Large intestine (tissue), 3 donors: ENCODE results near the gene HSD17B2. TPM values are rescaled to one million over a fixed set of nuclear protein-coding genes. Genes with fewer than 3 reads are reported as not detected.
"Not testable (repeated sequence)": the region's sequence is repeated elsewhere in the genome, so short reads cannot be mapped to it uniquely, and the experiment has no call there.

Experiments
- DNase-seq, 2 donors: peaks; one replicate each; pipeline versions ENCODE4 v3.0.0 to v3.0.0-alpha.2; 2013
- H3K27ac ChIP-seq: one replicate; pipeline ENCODE4 v1.5.1; 2013; ENCODE audit warnings: low read length
- H3K27me3 ChIP-seq: 2 replicates; pipeline ENCODE4 v1.6.1; 2013; ENCODE audit warnings: low read length; ENCODE audit not compliant: control insufficient read depth, insufficient read depth
- H3K36me3 ChIP-seq: 2 replicates; pipeline ENCODE4 v1.6.1; 2013; ENCODE audit warnings: low read length; ENCODE audit not compliant: control insufficient read depth, insufficient read depth
- H3K4me1 ChIP-seq: one replicate; pipeline ENCODE4 v1.6.1; 2013; ENCODE audit warnings: low read length; ENCODE audit not compliant: control insufficient read depth, insufficient read depth
- H3K4me3 ChIP-seq: one replicate; pipeline ENCODE4 v1.5.1; 2013; ENCODE audit warnings: low read length
- H3K9me3 ChIP-seq: one replicate; pipeline ENCODE4 v1.6.1; 2013; ENCODE audit warnings: mild to moderate bottlenecking, low read depth, low read length, moderate library complexity; ENCODE audit not compliant: control insufficient read depth
- WGBS: methylation state at CpG from one replicate; pipeline ENCODE4 v1.1.5; 2013; ENCODE audit warnings: low lambda C conversion rate; ENCODE audit not compliant: insufficient coverage; 5-methylcytosine and 5-hydroxymethylcytosine counted together
- polyA plus RNA-seq: library from polyadenylated mRNA; unstranded; fragments of 120-200 nt; gene quantifications from one replicate; pipeline ENCODE4 v1.2.1, GENCODE V29; 2013

Gene HSD17B2
- polyA plus RNA-seq, 1 donor, result 69.5 TPM

DNA sequence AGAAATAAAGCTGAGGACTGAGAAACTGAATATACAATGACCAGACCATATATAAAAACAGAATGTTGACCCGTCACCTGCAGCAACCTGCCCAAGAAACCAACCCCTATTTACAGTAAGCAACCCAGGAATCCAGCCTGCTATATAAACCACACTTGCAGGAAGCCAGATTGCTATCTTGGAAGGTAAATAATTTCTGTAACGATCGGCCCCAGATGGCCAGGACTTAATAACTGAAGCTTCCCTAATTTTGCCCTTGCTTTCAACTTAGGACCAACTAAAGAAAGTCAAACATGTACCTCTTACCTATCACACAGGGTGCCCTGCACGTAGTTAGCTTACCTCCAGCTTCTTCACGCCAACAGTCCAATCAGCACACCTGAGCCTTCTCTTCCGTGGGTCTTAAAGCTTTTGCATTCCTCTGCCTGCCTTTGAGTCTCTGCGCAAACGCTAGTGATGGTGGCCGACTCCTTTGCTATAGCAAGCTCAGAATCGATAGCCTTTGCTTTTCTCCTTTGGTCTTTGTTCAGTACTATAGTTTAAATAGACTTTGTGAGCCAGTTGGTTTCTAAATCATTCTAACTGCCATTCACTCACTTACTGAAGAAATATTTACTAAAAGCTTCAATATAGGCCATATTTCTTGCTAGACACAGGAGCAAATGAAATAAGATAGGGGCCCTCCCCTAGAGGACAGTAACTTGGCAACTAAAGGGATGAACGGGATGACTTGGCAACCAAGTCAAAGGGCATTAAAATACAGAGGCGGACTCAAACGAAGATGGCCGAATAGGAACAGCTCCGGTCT, 103.6 kb downstream of the HSD17B2 start:
- no CpG with 5 or more reads among the region's 15 CpGs for WGBS
- H3K4me1 ChIP-seq, result no peaks in the 10 kb centered on the region
- H3K4me3 ChIP-seq, result no peak overlapping the region
- no peak overlapping the region for H3K27ac ChIP-seq
- H3K27me3 ChIP-seq, result no peaks in the 10 kb centered on the region
- H3K9me3 ChIP-seq, result no peaks in the 10 kb centered on the region
- H3K36me3 ChIP-seq, result no peaks in the 10 kb centered on the region
- no peak for DNase-seq

DNA sequence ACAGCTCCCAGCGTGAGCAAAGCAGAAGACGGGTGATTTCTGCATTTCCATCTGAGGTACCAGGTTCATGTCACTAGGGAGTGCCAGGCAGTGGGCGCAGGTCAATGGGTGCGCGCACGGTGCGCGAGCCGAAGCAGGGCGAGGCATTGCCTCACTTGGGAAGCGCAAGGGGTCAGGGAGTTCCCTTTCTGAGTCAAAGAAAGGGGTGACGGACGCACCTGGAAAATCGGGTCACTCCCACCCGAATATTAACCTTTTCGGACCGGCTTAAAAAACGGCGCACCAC, 104.2 kb downstream of the HSD17B2 start:
- not testable (repeated sequence) for H3K4me1 ChIP-seq, DNase-seq, H3K27ac ChIP-seq, H3K9me3 ChIP-seq, H3K27me3 ChIP-seq, H3K36me3 ChIP-seq, H3K4me3 ChIP-seq
- no CpG with 5 or more reads among the region's 19 CpGs for WGBS

DNA sequence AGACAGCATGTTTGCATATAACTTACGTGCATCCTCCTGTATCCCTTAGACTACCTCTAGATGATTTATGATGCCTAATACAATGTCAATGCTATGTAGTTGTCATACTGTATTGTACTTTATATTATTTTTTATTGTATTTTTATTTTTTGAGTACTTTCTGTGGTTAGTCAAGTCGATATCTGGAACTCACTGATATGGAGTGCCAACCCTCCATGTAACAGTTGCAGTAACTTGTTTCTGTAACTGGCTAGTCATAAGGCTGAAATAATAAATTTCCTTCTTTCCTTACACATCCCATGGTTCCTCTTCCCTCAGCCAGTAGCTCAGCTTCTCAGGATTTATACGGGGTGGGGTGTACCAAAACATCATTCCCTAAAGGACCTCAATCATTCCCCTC, 111.5 kb downstream of the HSD17B2 start:
- Histone ChIP-seq H3K4me1 (no peaks in the 10 kb centered on the region), H3K9me3 (no peaks in the 10 kb centered on the region), H3K36me3 (peaks cover 17% of the 10 kb centered on the region), H3K27me3 (no peaks in the 10 kb centered on the region), H3K4me3 (no peak overlapping the region), H3K27ac (no peak overlapping the region)
- 100% methylated on average over 1 of the region's 3 CpGs for WGBS
- no peak for DNase-seq

DNA sequence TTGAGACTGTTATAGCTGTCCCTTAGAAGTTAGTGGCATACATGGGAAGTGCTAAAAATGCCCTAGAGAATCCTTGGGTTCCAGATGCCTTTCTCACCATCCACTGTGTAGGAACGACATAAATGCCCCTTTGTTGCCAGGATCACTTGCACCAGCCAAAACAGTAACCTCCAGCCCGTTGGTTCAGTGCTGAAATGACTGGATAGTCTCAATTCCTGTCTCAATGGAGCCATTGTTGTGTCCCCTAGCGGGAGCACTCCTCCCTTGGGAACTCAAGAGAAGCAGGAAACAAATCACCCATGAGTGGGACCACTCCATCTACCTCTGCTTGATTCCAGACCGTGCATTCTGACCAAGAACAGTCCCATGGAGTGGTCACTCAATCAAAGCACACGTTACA, 111.9 kb downstream of the HSD17B2 start:
- Histone ChIP-seq H3K4me3 (no peak overlapping the region), H3K27me3 (no peaks in the 10 kb centered on the region), H3K9me3 (no peaks in the 10 kb centered on the region), H3K4me1 (no peaks in the 10 kb centered on the region), H3K27ac (no peak overlapping the region), H3K36me3 (peaks cover 17% of the 10 kb centered on the region)
- WGBS, result no CpG with 5 or more reads among the region's 5 CpGs
- DNase-seq, result no peak

DNA sequence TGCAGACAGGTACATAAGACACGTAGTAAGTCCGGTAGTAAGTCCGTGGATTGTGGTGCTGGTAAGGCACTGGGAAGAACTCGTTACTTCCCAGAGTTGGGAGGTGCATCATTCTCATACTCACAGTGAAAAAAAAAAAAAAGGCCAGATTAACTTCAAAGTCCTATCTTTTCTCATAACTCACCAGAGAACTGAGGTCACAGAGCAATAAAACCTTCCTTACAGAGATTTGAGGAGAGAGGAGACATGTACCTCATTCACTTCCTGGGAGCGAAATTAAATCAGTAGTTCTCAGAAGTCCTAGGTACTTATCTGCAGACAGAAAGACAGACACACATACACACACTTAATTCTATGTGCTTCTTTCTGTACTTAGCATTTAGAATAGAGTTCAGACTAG, 112.5 kb downstream of the HSD17B2 start:
- DNase-seq, result peak; percentile 8 to 66
- H3K27me3 ChIP-seq, result no peaks in the 10 kb centered on the region
- no peaks in the 10 kb centered on the region for H3K9me3 ChIP-seq
- no peaks in the 10 kb centered on the region for H3K4me1 ChIP-seq
- H3K36me3 ChIP-seq, result peaks cover 17% of the 10 kb centered on the region
- no peak overlapping the region for H3K27ac ChIP-seq
- WGBS, result no CpG with 5 or more reads among the region's 5 CpGs
- no peak overlapping the region for H3K4me3 ChIP-seq

Other genes starting within 250 kb of the HSD17B2 start
- 18.6 TPM for gene SDR42E1, start 23.8 kb upstream of the HSD17B2 start, polyA plus RNA-seq
- gene MPHOSPH6, start 135.0 kb downstream of the HSD17B2 start, polyA plus RNA-seq, result 30.5 TPM